Parathyroid adenoma (tissue), 2 donors: ENCODE data around the gene FBXO24.

Experiments used
- H2AFZ ChIP-seq: fragments of 300-600 bp; sonication (generic); one replicate; pipeline ENCODE4 v1.7.0; 2017; ENCODE audit warnings: antibody characterized with exemption, mild to moderate bottlenecking
- H3K27ac ChIP-seq: fragments of 300-600 bp; sonication (generic); one replicate; pipeline ENCODE4 v1.7.0; 2017
- H3K27me3 ChIP-seq: fragments of 300-600 bp; sonication (generic); one replicate; pipeline ENCODE4 v1.7.0; 2017; ENCODE audit warnings: low read length; ENCODE audit not compliant: control insufficient read depth, insufficient read depth
- H3K36me3 ChIP-seq: fragments of 300-600 bp; sonication (generic); one replicate; pipeline ENCODE4 v1.7.0; 2017; ENCODE audit warnings: low read length; ENCODE audit not compliant: control insufficient read depth, insufficient read depth
- H3K4me1 ChIP-seq: fragments of 300-600 bp; sonication (generic); one replicate; pipeline ENCODE4 v1.7.0; 2017; ENCODE audit warnings: control low read depth
- H3K4me2 ChIP-seq: fragments of 300-600 bp; sonication (generic); one replicate; pipeline ENCODE4 v1.7.0; 2017; ENCODE audit warnings: low read length
- H3K4me3 ChIP-seq: fragments of 300-600 bp; sonication (generic); one replicate; pipeline ENCODE4 v1.7.0; 2017; ENCODE audit warnings: low read depth, low read length
- H3K79me2 ChIP-seq: fragments of 300-600 bp; sonication (generic); one replicate; pipeline ENCODE4 v1.7.0; 2017; ENCODE audit warnings: control low read depth
- H3K9ac ChIP-seq: fragments of 300-600 bp; sonication (generic); one replicate; pipeline ENCODE4 v1.7.0; 2017; ENCODE audit warnings: mild to moderate bottlenecking
- H3K9me3 ChIP-seq: fragments of 300-600 bp; sonication (generic); one replicate; pipeline ENCODE4 v1.7.0; 2017; ENCODE audit warnings: low read length; ENCODE audit not compliant: control insufficient read depth
- TF ChIP-seq, protein P1 (sequence below): fragments of 300-600 bp; sonication (generic); IDR thresholded peaks from one replicate; pipeline ENCODE4 v1.7.0; 2017; ENCODE audit warnings: antibody characterized with exemption, mild to moderate bottlenecking
- donor health status: primary hyperparathyroidism.

The FBXO24 gene

DNA sequence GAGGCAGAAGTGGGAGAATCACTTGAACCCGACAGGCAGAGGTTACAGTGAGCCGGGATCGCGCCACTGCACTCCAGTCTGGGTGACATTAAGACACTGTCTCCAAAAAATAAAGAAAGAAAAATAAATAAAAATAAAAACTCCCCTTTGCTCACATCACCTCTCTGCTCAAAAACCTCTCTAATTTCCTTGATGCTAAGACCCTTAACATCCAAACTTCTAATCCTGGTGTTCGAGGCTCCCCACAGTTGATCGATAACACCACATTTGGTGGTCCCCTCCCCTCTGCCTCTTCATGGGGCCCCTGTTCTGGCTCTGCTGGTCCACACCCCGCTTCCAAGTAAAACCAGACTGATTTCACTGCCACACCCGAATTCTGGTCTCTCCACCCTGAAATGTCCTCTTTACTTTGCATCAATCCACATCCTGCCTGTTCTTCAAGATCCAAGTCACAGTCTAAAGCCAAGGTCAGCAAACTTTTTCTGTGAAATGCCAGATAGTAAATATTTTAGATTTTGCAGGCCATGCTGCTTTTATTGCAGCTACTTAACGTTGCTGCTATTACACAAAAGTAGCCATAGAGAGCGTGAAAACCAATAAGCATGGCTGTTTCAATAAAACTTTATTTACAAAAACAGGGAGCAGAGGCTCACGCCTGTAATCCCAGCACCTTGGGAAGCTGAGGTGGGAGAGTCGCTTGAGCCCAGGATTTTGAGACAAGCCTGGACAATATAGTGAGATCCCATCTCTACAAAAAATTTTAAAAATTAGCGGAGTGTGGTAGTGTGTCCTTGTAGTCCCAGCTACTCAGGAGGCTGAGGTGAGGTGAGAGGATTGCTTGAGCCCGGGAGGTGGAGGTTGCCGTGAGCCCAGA is 38.1 kb downstream of the FBXO24 start:
- Histone ChIP-seq H3K79me2 (no peaks in the 10 kb centered on the region), H3K9me3 (no peaks in the 10 kb centered on the region), H3K4me1 (no peaks in the 10 kb centered on the region), H3K27ac (no peak overlapping the region), H3K36me3 (no peaks in the 10 kb centered on the region), H3K27me3 (no peaks in the 10 kb centered on the region), H2AFZ (no peak overlapping the region), H3K4me2 (no peak overlapping the region), H3K9ac (no peak overlapping the region), H3K4me3 (no peak overlapping the region)
- TF ChIP-seq, protein P1, sequence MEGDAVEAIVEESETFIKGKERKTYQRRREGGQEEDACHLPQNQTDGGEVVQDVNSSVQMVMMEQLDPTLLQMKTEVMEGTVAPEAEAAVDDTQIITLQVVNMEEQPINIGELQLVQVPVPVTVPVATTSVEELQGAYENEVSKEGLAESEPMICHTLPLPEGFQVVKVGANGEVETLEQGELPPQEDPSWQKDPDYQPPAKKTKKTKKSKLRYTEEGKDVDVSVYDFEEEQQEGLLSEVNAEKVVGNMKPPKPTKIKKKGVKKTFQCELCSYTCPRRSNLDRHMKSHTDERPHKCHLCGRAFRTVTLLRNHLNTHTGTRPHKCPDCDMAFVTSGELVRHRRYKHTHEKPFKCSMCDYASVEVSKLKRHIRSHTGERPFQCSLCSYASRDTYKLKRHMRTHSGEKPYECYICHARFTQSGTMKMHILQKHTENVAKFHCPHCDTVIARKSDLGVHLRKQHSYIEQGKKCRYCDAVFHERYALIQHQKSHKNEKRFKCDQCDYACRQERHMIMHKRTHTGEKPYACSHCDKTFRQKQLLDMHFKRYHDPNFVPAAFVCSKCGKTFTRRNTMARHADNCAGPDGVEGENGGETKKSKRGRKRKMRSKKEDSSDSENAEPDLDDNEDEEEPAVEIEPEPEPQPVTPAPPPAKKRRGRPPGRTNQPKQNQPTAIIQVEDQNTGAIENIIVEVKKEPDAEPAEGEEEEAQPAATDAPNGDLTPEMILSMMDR: no peak

DNA sequence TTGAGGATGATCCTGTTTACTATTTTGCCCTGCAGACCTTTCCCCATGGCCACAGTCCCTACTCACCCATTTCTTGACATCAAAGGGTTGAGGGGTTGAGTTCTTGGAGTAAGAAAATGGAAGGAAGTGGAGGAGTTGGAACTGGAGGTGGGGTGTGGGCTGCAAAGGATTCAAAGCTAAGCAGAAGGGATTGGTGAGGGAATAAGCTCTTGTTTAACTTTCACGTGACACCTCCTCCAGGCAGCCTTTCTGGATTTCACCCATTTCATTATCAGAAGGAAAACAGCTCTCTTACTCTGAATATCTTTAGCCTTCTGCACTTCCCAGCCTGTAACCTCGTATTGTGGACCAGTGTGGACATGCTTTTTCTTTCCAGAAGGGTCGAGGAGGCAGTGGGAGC is 39.9 kb downstream of the FBXO24 start:
- Histone ChIP-seq H3K79me2 (no peaks in the 10 kb centered on the region), H3K27me3 (no peaks in the 10 kb centered on the region), H3K4me1 (no peaks in the 10 kb centered on the region), H3K36me3 (no peaks in the 10 kb centered on the region), H3K9me3 (no peaks in the 10 kb centered on the region), H3K4me2 (peak overlapping the region; percentile 70), H3K9ac (no peak overlapping the region), H2AFZ (peak overlapping the region; percentile 61), H3K27ac (no peak overlapping the region), H3K4me3 (no peak overlapping the region)
- TF ChIP-seq, protein P1: no peak

DNA sequence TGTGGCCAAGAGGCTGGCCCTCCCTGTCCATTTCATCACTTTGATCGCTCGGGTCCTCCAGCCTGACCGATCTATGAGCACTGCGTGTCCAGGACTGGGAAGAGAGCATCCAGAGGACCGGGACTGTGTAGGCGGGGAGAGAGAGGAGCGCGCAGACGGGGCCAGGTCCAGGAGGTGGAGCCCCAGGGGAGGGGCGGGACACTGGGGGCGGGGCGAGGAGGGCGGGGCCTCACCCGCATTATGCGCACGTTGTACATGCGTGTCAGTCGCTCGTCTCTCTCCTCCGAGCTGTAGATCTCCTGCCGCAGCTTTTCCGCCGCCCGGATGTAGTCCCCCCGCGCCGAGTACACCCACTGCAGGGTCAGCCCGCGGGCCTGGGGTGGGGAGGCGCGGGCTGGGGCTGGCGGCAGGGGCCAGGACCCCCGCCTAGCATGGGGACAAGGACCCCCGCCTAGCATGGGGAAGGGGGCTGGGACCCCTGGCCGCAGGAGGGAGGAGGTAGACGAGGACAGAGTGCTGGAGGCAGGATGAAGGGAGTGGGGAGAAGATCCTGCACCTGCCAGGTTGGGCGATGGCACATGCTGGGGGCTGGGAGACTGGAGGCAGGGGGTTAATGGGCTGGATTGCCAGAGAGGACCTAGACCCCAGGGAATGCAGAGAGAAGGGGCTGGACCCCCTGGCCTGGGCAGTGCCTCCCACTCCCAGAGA is 40.6 kb downstream of the FBXO24 start:
- TF ChIP-seq, protein P1: no peak
- Histone ChIP-seq H3K4me3 (peak overlapping the region; percentile 33), H3K9me3 (no peaks in the 10 kb centered on the region), H2AFZ (peak overlapping the region; percentile 61), H3K9ac (no peak overlapping the region), H3K4me1 (no peaks in the 10 kb centered on the region), H3K36me3 (no peaks in the 10 kb centered on the region), H3K4me2 (peak overlapping the region; percentile 70), H3K79me2 (no peaks in the 10 kb centered on the region), H3K27me3 (no peaks in the 10 kb centered on the region), H3K27ac (no peak overlapping the region)

DNA sequence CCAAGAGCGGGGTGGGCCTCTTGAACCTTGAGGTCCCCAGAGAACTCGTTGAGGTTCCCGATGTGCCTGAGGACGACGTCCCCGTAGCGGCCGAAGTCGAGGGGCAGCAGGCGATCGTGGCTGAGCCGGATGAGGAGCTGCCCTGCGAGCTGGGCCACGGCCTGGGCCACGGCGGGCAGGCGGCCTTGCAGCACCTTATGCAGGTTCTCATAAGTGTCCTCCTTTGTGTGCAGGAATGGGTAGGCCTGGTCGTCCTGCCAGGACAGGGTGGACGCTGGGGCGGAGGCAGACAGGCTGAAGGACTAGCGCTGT is 41.1 kb downstream of the FBXO24 start:
- H3K4me2 ChIP-seq: no peak overlapping the region
- no peaks in the 10 kb centered on the region for H3K4me1 ChIP-seq
- no peak overlapping the region for H3K27ac ChIP-seq
- H3K79me2 ChIP-seq: no peaks in the 10 kb centered on the region
- H3K9ac ChIP-seq: no peak overlapping the region
- H3K4me3 ChIP-seq: no peak overlapping the region
- TF ChIP-seq, protein P1: no peak
- H3K36me3 ChIP-seq: no peaks in the 10 kb centered on the region
- no peaks in the 10 kb centered on the region for H3K9me3 ChIP-seq
- H2AFZ ChIP-seq: no peak overlapping the region
- H3K27me3 ChIP-seq: no peaks in the 10 kb centered on the region
